Measurements from ENCODE around the gene RAP2C.
"Not testable (repeated sequence)": the region's sequence is repeated elsewhere in the genome, so short reads cannot be mapped to it uniquely, and the experiment has no call there.

The RAP2C gene

GRCh38 chrX:132199941-132200340 lies 19.3 kb downstream of the RAP2C start:
- no peak for DNase-seq

GRCh38 chrX:132193872-132194574 lies 25.2 kb downstream of the RAP2C start:
- DNase-seq: no peak

GRCh38 chrX:132191938-132192337 lies 27.3 kb downstream of the RAP2C start:
- no peak for DNase-seq

- DNase-seq: no peak
Observed at GRCh38 chrX:132188175-132188574, 31.1 kb downstream of the RAP2C start.

GRCh38 chrX:132187451-132187850 lies 31.8 kb downstream of the RAP2C start:
- DNase-seq: no peak

GRCh38 chrX:132184871-132185270 lies 34.4 kb downstream of the RAP2C start:
- DNase-seq: no peak

- no peak for DNase-seq
Observed at GRCh38 chrX:132181364-132181763, 37.9 kb downstream of the RAP2C start.

- no peak for DNase-seq
Observed at GRCh38 chrX:132180929-132181328, 38.3 kb downstream of the RAP2C start.

- no peak for DNase-seq
Observed at GRCh38 chrX:132173647-132174046, 45.6 kb downstream of the RAP2C start.

- DNase-seq: no peak
Observed at GRCh38 chrX:132171881-132172280, 47.4 kb downstream of the RAP2C start.

- DNase-seq: no peak
Observed at GRCh38 chrX:132171478-132171877, 47.8 kb downstream of the RAP2C start.

- DNase-seq: no peak
Observed at GRCh38 chrX:132169554-132169953, 49.7 kb downstream of the RAP2C start.

GRCh38 chrX:132165651-132166050 lies 53.6 kb downstream of the RAP2C start:
- no peak for DNase-seq

GRCh38 chrX:132165005-132165404 lies 54.2 kb downstream of the RAP2C start:
- no peak for DNase-seq

GRCh38 chrX:132163094-132163493 lies 56.2 kb downstream of the RAP2C start:
- DNase-seq: not testable (repeated sequence)

- no peak for DNase-seq
Observed at GRCh38 chrX:132153166-132153565, 66.1 kb downstream of the RAP2C start.
